Activated naive CD4-positive, alpha-beta T cell treated with anti-CD3 and anti-CD28 coated beads for 36 hours (primary cell): ENCODE results near the gene KANSL1. TPM values are rescaled to one million over a fixed set of nuclear protein-coding genes. Genes with fewer than 3 reads are reported as not detected.
"Not testable (repeated sequence)": the region's sequence is repeated elsewhere in the genome, so short reads cannot be mapped to it uniquely, and the experiment has no call there.

Experiments
- CTCF ChIA-PET: fragments of 350-600 bp; sonication (Branson Sonifier 250); formaldehyde crosslinking; loops from one replicate; lab custom pipeline; 2021; ENCODE audit warnings: antibody characterized with exemption; lab: Charles Lee
- DNase-seq: peaks from one replicate; pipeline ENCODE4 v3.0.0-alpha.2; 2020
- H3K27ac Mint-ChIP-seq: one replicate; pipeline ENCODE4 v1.8.0; 2021; ENCODE audit warnings: mild to moderate bottlenecking, mixed read lengths
- H3K27me3 Mint-ChIP-seq: one replicate; pipeline ENCODE4 v1.8.0; 2021; ENCODE audit warnings: low read depth, mixed read lengths
- H3K36me3 Mint-ChIP-seq: one replicate; pipeline ENCODE4 v1.8.0; 2021; ENCODE audit warnings: low read depth, mixed read lengths
- H3K4me1 Mint-ChIP-seq: one replicate; pipeline ENCODE4 v1.8.0; 2021; ENCODE audit warnings: low read depth, mixed read lengths
- H3K4me3 Mint-ChIP-seq: one replicate; pipeline ENCODE4 v1.8.0; 2021; ENCODE audit warnings: mild to moderate bottlenecking, moderate library complexity, mixed read lengths
- H3K9me3 Mint-ChIP-seq: one replicate; pipeline ENCODE4 v1.8.0; 2021; ENCODE audit warnings: mixed read lengths
- intact Hi-C: fragments of 100-400 bp; cut with micrococcal nuclease; formaldehyde crosslinking; loops from one replicate; pipeline ENCODE4 v1.15.1; 2023
- total RNA-seq, 2 experiments: library from RNA; stranded (reverse); gene quantifications; one replicate each; pipeline ENCODE4 v1.2.3, GENCODE V29; 2021

KANSL1 gene
- total RNA-seq, 2 experiments from 2014 or later = 64.3 to 64.5 TPM

GRCh38 chr17:46006082-46006481 is 187.1 kb downstream of the KANSL1 start:
- H3K4me3 Mint-ChIP-seq, intact Hi-C loops, H3K9me3 Mint-ChIP-seq, DNase-seq, H3K36me3 Mint-ChIP-seq, H3K4me1 Mint-ChIP-seq, H3K27ac Mint-ChIP-seq, H3K27me3 Mint-ChIP-seq: not testable (repeated sequence)
- CTCF ChIA-PET = interaction anchor here (0.7 kb wide), 1 partner anchor 26 kb away, joined by 6 read pairs; no protein-coding TSS in a partner anchor

GRCh38 chr17:46003907-46004748 is 189.1 kb downstream of the KANSL1 start:
- intact Hi-C loops = no loop called here
- H3K9me3 Mint-ChIP-seq = no peaks in the 10 kb centered on the region

GRCh38 chr17:46002973-46003316 is 190.3 kb downstream of the KANSL1 start:
- intact Hi-C loops = loop anchor here (1.0 kb wide), 3 partner anchors 41 to 210 kb away; partner anchors contain the start of gene KANSL1
- no peak for DNase-seq
- no peaks in the 10 kb centered on the region for H3K36me3 Mint-ChIP-seq
- CTCF ChIA-PET = interaction anchor here (0.6 to 3.4 kb wide), 15 partner anchors 10 to 266 kb away, joined by 3 to 13 read pairs (median 4); no protein-coding TSS in a partner anchor
- H3K27me3 Mint-ChIP-seq = no peaks in the 10 kb centered on the region
- H3K4me3 Mint-ChIP-seq = no peak overlapping the region
- no peak overlapping the region for H3K27ac Mint-ChIP-seq
- H3K9me3 Mint-ChIP-seq = no peaks in the 10 kb centered on the region
- H3K4me1 Mint-ChIP-seq = no peaks in the 10 kb centered on the region

More at GRCh38 chr17:46003907-46004748, 189.1 kb downstream of the KANSL1 start:
- CTCF ChIA-PET = interaction anchor here (0.6 to 3.4 kb wide), 9 partner anchors 13 to 265 kb away, joined by 3 to 13 read pairs (median 5); no protein-coding TSS in a partner anchor
- no peaks in the 10 kb centered on the region for H3K4me1 Mint-ChIP-seq
- H3K4me3 Mint-ChIP-seq = no peak overlapping the region
- H3K27ac Mint-ChIP-seq = no peak overlapping the region
- no peaks in the 10 kb centered on the region for H3K36me3 Mint-ChIP-seq
- H3K27me3 Mint-ChIP-seq = no peaks in the 10 kb centered on the region
- DNase-seq = no peak

- Mint-ChIP-seq H3K27ac (no peak overlapping the region), H3K4me1 (no peaks in the 10 kb centered on the region), H3K9me3 (no peaks in the 10 kb centered on the region), H3K27me3 (no peaks in the 10 kb centered on the region), H3K36me3 (no peaks in the 10 kb centered on the region), H3K4me3 (no peak overlapping the region)
- peak; percentile 82 for DNase-seq
- CTCF ChIA-PET = interaction anchor here (0.6 to 3.4 kb wide), 26 partner anchors 11 to 606 kb away, joined by 3 to 13 read pairs (median 4); partner anchors contain the start of gene KANSL1
- intact Hi-C loops = loop anchor here (1.0 kb wide), 3 partner anchors 42 to 211 kb away; partner anchors contain the start of gene KANSL1
Measured at GRCh38 chr17:46002311-46002972, 190.8 kb downstream of the KANSL1 start.

GRCh38 chr17:46001390-46002310 is 191.6 kb downstream of the KANSL1 start:
- Mint-ChIP-seq H3K27me3 (no peaks in the 10 kb centered on the region), H3K4me3 (no peak overlapping the region), H3K27ac (no peak overlapping the region), H3K36me3 (no peaks in the 10 kb centered on the region), H3K9me3 (no peaks in the 10 kb centered on the region), H3K4me1 (no peaks in the 10 kb centered on the region)
- DNase-seq = no peak
- CTCF ChIA-PET = interaction anchor here (0.6 to 3.4 kb wide), 24 partner anchors 11 to 605 kb away, joined by 3 to 13 read pairs (median 4); partner anchors contain the start of gene KANSL1
- intact Hi-C loops = loop anchor here (1.0 kb wide), 3 partner anchors 43 to 212 kb away; partner anchors contain the start of gene KANSL1

GRCh38 chr17:46000757-46001156 is 192.5 kb downstream of the KANSL1 start:
- no peaks in the 10 kb centered on the region for H3K27me3 Mint-ChIP-seq
- H3K36me3 Mint-ChIP-seq = no peaks in the 10 kb centered on the region
- H3K4me1 Mint-ChIP-seq = no peaks in the 10 kb centered on the region
- CTCF ChIA-PET = interaction anchor here (1.3 to 2.1 kb wide), 3 partner anchors 11 to 212 kb away, joined by 5 to 6 read pairs (median 6); no protein-coding TSS in a partner anchor
- DNase-seq = no peak
- no peaks in the 10 kb centered on the region for H3K9me3 Mint-ChIP-seq
- H3K27ac Mint-ChIP-seq = no peak overlapping the region
- H3K4me3 Mint-ChIP-seq = no peak overlapping the region
- intact Hi-C loops = no loop called here

GRCh38 chr17:46000292-46000691 is 192.9 kb downstream of the KANSL1 start:
- CTCF ChIA-PET = interaction anchor here (2.1 kb wide), 1 partner anchor 213 kb away, joined by 6 read pairs; no protein-coding TSS in a partner anchor
- no peak overlapping the region for H3K27ac Mint-ChIP-seq
- no peaks in the 10 kb centered on the region for H3K9me3 Mint-ChIP-seq
- no peaks in the 10 kb centered on the region for H3K36me3 Mint-ChIP-seq
- H3K4me3 Mint-ChIP-seq = no peak overlapping the region
- no peaks in the 10 kb centered on the region for H3K27me3 Mint-ChIP-seq
- H3K4me1 Mint-ChIP-seq = no peaks in the 10 kb centered on the region
- intact Hi-C loops = no loop called here
- DNase-seq = no peak

GRCh38 chr17:45999900-46000290 is 193.3 kb downstream of the KANSL1 start:
- Mint-ChIP-seq H3K27ac (no peak overlapping the region), H3K4me1 (no peaks in the 10 kb centered on the region), H3K9me3 (no peaks in the 10 kb centered on the region), H3K27me3 (no peaks in the 10 kb centered on the region), H3K4me3 (no peak overlapping the region), H3K36me3 (no peaks in the 10 kb centered on the region)
- no peak for DNase-seq
- CTCF ChIA-PET = interaction anchor here (2.1 kb wide), 1 partner anchor 213 kb away, joined by 6 read pairs; no protein-coding TSS in a partner anchor
- intact Hi-C loops = no loop called here

GRCh38 chr17:45998987-45999899 is 194.0 kb downstream of the KANSL1 start, which contains the start of gene STH:
STH (plus strand) TSS chr17:45999250; CDS start chr17:45999280, 30 bp downstream.
- no peaks in the 10 kb centered on the region for H3K4me1 Mint-ChIP-seq
- H3K36me3 Mint-ChIP-seq = no peaks in the 10 kb centered on the region
- no peaks in the 10 kb centered on the region for H3K27me3 Mint-ChIP-seq
- CTCF ChIA-PET = interaction anchor here (0.5 to 2.1 kb wide), 2 partner anchors 214 to 864 kb away, joined by 3 to 6 read pairs; partner anchors contain the start of gene ACBD4
- H3K9me3 Mint-ChIP-seq = no peaks in the 10 kb centered on the region
- H3K4me3 Mint-ChIP-seq = no peak within 1 kb of the TSS
- no peak for DNase-seq
- no peak within 1 kb of the TSS for H3K27ac Mint-ChIP-seq
- intact Hi-C loops = no loop called here

- no peaks in the 10 kb centered on the region for H3K4me1 Mint-ChIP-seq
- no peaks in the 10 kb centered on the region for H3K36me3 Mint-ChIP-seq
- no peak overlapping the region for H3K4me3 Mint-ChIP-seq
- CTCF ChIA-PET = interaction anchor here (1.1 kb wide), 1 partner anchor 49 kb away, joined by 4 read pairs; no protein-coding TSS in a partner anchor
- DNase-seq = no peak
- H3K9me3 Mint-ChIP-seq = no peaks in the 10 kb centered on the region
- no peaks in the 10 kb centered on the region for H3K27me3 Mint-ChIP-seq
- no peak overlapping the region for H3K27ac Mint-ChIP-seq
- intact Hi-C loops = no loop called here
Measured at GRCh38 chr17:45997624-45998023, 195.6 kb downstream of the KANSL1 start.
